HEK293T (cell line): ENCODE measurements around the gene SEL1L.

Experiments
- CTCF ChIA-PET: fragments of 350-600 bp; formaldehyde crosslinking; extraction: SDS; loops from one replicate; lab custom pipeline; 2021; ENCODE audit warnings: antibody characterized with exemption, inconsistent platforms; lab: Yijun Ruan, JAX
- POLR2A ChIA-PET: fragments of 350-600 bp; formaldehyde crosslinking; extraction: SDS; loops from one replicate; lab custom pipeline; 2020; ENCODE audit warnings: antibody characterized with exemption, inconsistent platforms; lab: Yijun Ruan, JAX
- DNase-seq: peaks from one replicate; pipeline ENCODE4 v3.0.0; 2012; ENCODE audit warnings: mixed read lengths; ENCODE audit errors: extremely low spot score
- ARNT ChIP-seq: fragments of 450-650 bp; IDR thresholded peaks from 2 replicates; pipeline ENCODE4 v1.6.1; 2017; ENCODE audit warnings: mild to moderate bottlenecking
- BHLHE40 ChIP-seq: fragments of 450-650 bp; IDR thresholded peaks from 2 replicates; pipeline ENCODE4 v1.6.1; 2016; ENCODE audit warnings: mild to moderate bottlenecking, moderate library complexity, borderline replicate concordance
- CTBP1 ChIP-seq: fragments of 450-650 bp; IDR thresholded peaks from 2 replicates; pipeline ENCODE4 v1.6.1; 2016; ENCODE audit warnings: borderline replicate concordance
- ELF4 ChIP-seq: fragments of 450-650 bp; IDR thresholded peaks from 2 replicates; pipeline ENCODE4 v1.6.1; 2017; ENCODE audit warnings: antibody characterized with exemption
- FOXA1 ChIP-seq: fragments of 450-650 bp; IDR thresholded peaks from 2 replicates; pipeline ENCODE4 v1.6.1; 2016; ENCODE audit warnings: mild to moderate bottlenecking
- FOXK2 ChIP-seq: fragments of 450-650 bp; IDR thresholded peaks from 2 replicates; pipeline ENCODE4 v1.6.1; 2016; ENCODE audit warnings: mild to moderate bottlenecking
- FOXM1 ChIP-seq: fragments of 450-650 bp; IDR thresholded peaks from 2 replicates; pipeline ENCODE4 v1.6.1; 2017; ENCODE audit warnings: mild to moderate bottlenecking, borderline replicate concordance
- HDGF ChIP-seq: fragments of 450-650 bp; IDR thresholded peaks from 2 replicates; pipeline ENCODE4 v1.6.1; 2017; ENCODE audit warnings: antibody characterized with exemption, borderline replicate concordance
- L3MBTL2 ChIP-seq: fragments of 450-650 bp; conservative IDR thresholded peaks from 2 replicates; pipeline ENCODE4 v1.6.1; 2016; ENCODE audit warnings: mild to moderate bottlenecking
- LEF1 ChIP-seq: fragments of 450-650 bp; IDR thresholded peaks from 2 replicates; pipeline ENCODE4 v1.6.1; 2017; ENCODE audit warnings: mild to moderate bottlenecking, borderline replicate concordance
- NFRKB ChIP-seq: fragments of 450-650 bp; IDR thresholded peaks from 2 replicates; pipeline ENCODE4 v1.6.1; 2016; ENCODE audit warnings: mild to moderate bottlenecking, moderate library complexity
- PKNOX1 ChIP-seq: fragments of 450-650 bp; IDR thresholded peaks from 2 replicates; pipeline ENCODE4 v1.6.1; 2016
- SP1 ChIP-seq: fragments of 450-650 bp; IDR thresholded peaks from 2 replicates; pipeline ENCODE4 v1.6.1; 2017
- SUZ12 ChIP-seq: fragments of 450-650 bp; IDR thresholded peaks from 2 replicates; pipeline ENCODE4 v1.6.1; 2016; ENCODE audit warnings: mild to moderate bottlenecking
- TARDBP ChIP-seq: fragments of 450-650 bp; IDR thresholded peaks from 2 replicates; pipeline ENCODE4 v1.6.1; 2016
- ZNF384 ChIP-seq: fragments of 450-650 bp; IDR thresholded peaks from 2 replicates; pipeline ENCODE4 v1.6.1; 2016

The SEL1L gene

DNA sequence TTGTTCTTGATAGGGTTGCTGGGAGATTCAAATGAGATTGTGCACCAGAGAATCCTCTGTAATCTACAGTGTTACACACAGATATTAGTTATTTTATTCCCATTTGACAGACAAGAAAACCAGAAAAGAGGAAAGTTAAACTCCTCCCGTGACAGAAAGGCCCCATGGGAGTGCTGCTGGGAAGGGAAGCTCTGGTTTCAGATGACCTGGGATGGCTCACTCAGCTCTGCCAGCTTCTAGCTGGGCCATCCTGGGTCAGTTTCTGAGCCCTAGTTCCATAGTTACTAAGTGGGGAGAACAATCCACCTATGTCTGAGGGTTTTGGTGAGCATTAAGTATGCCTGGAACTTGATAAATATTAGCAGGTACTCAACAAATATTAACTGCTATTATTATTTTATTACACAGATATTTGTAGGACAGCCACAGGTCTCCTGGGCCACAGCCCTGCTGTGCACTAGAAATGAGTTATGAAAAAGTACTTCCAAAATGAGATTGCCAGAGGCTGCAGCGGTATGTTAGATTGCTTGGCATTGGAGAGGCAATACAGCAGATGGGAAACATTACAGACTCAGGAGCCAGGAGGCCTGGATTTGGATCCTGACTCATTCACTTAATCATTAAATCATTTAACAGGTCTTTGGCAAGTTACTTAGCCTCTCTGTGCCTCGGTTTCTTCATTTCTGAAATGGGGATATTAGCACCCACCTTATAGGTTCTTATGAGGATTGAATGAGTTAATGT is 86.5 kb downstream of the SEL1L start:
- TF ChIP-seq SUZ12, result no peak
- no peak for TF ChIP-seq ELF4
- TF ChIP-seq CTBP1, result no peak
- TF ChIP-seq NFRKB, result no peak
- no peak for TF ChIP-seq SP1
- TF ChIP-seq ARNT, result no peak
- TF ChIP-seq FOXM1, result no peak
- TF ChIP-seq LEF1, result no peak
- TF ChIP-seq FOXK2, result no peak
- TF ChIP-seq FOXA1, result no peak
- no peak for TF ChIP-seq PKNOX1
- no peak for TF ChIP-seq HDGF
- TF ChIP-seq BHLHE40, result no peak
- no peak for TF ChIP-seq TARDBP
- TF ChIP-seq ZNF384, result no peak
- ChIA-PET CTCF (interaction anchor here (0.6 kb wide), 1 partner anchor 17 kb away, joined by 3 read pairs; no protein-coding TSS in a partner anchor), POLR2A (interaction anchor here (1.2 to 2.1 kb wide), 2 partner anchors 11 to 226 kb away, joined by 3 to 10 read pairs; partner anchors contain the start of gene GTF2A1)
- no peak for DNase-seq

DNA sequence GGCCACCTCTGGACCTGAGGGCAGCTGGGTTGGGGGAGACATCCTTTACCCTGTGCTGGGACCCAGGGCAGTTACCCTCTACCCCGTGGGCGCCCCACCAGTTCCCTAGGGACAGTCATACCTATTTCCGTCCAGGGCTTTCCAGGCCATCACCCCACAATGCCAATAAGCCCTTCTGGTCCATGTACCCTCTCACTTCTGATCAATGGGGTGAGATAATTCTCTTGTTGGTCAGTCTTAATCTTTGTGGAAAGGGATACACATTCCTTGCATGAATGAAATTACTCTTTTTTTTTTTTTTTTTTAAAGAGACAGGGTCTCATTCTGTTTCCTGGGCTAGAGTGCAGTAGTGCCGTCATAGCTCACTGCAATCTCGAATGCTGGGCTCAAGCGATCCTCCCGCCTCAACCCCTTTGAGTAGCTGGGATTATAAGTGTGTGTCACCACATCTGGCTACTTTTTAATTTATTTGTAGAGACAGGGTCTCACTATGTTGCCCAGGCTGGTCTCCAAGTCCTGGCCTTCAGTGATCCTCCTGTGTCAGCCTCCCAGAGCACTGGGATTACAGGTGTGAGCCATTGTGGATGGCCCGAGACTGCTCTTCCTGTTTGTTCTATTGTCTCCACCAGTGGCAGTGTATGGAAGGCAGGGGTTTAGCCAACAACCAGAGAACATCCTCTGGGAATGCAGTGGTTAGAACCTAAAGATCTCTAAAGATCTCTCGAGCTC is 87.2 kb downstream of the SEL1L start:
- DNase-seq, result no peak
- POLR2A ChIA-PET, result interaction anchor here (1.2 to 2.1 kb wide), 2 partner anchors 10 to 225 kb away, joined by 3 to 10 read pairs; partner anchors contain the start of gene GTF2A1
- TF ChIP-seq ZNF384 (peak; percentile 52; the same call in 1 of the 2 replicates), BHLHE40 (no peak), FOXM1 (no peak)
- CTCF ChIA-PET, result no interaction called here

DNA sequence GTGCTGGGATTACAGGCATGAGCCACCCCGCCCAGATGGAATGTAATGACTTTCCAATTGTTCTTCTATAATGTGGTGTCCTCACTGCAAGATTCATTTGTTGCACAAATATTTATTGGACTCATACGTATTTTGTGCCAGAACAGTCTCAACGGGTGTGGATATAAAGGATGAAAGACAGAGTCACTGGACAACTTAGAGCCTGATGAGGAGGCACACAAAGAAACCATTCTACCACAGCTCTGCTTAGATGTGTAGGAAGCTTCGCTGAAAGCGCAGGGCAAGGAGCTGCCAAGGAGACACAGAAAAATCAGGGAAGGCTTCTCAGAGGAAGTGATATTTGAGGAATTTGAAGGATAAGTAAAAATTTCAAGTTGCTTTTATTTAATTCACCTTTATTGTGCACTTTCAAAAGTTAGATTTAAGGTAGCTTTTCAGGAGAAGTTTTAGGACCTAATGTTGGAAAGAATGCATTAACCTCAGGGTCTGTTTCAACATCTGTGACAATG is 92.0 kb downstream of the SEL1L start:
- TF ChIP-seq ARNT, result no peak
- no peak for TF ChIP-seq SUZ12
- no peak for TF ChIP-seq SP1
- no peak for TF ChIP-seq FOXK2
- TF ChIP-seq CTBP1, result no peak
- no peak for TF ChIP-seq NFRKB
- no peak for TF ChIP-seq FOXM1
- no peak for TF ChIP-seq TARDBP
- no peak for TF ChIP-seq LEF1
- TF ChIP-seq HDGF, result no peak
- POLR2A ChIA-PET, result no interaction called here
- CTCF ChIA-PET, result no interaction called here
- DNase-seq, result no peak

GRCh38 chr14:81440041-81440440 is 93.6 kb downstream of the SEL1L start:
- TF ChIP-seq CTBP1 (no peak), TARDBP (no peak), L3MBTL2 (no peak), ELF4 (no peak), ZNF384 (no peak), SUZ12 (no peak), SP1 (no peak), NFRKB (no peak), HDGF (no peak), BHLHE40 (no peak), PKNOX1 (no peak)
- CTCF ChIA-PET, result no interaction called here
- no peak for DNase-seq
- POLR2A ChIA-PET, result no interaction called here

DNA sequence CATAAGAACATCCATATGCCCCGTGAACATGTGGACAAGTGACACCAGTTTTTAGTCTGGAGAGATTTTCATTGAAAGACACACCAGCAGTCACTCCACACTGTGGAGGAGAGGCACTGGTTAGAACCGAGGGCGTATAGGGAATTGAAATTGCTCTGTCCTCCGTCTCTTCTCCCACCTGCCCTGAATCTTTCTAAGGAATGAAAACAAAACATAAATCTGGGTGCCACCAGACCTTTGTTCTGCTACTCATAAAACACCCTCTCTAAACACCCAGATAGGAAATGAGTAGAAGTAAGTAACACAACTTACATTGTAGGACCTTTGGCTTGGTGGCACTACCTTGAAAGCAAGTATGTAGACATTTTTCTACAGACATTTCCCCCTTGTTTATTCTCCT is 96.4 kb downstream of the SEL1L start:
- CTCF ChIA-PET, result interaction anchor here (2.0 kb wide), 1 partner anchor 16 kb away, joined by 14 read pairs; no protein-coding TSS in a partner anchor
- no peak for DNase-seq
- TF ChIP-seq ELF4, result no peak
- no peak for TF ChIP-seq FOXK2
- no peak for TF ChIP-seq SUZ12
- TF ChIP-seq CTBP1, result no peak
- no peak for TF ChIP-seq HDGF
- TF ChIP-seq ZNF384, result no peak
- TF ChIP-seq TARDBP, result no peak
- TF ChIP-seq FOXM1, result no peak
- no peak for TF ChIP-seq FOXA1
- no peak for TF ChIP-seq PKNOX1
- no peak for TF ChIP-seq NFRKB
- no peak for TF ChIP-seq SP1
- no peak for TF ChIP-seq L3MBTL2
- TF ChIP-seq BHLHE40, result no peak
- TF ChIP-seq LEF1, result no peak
- POLR2A ChIA-PET, result interaction anchor here (1.3 to 1.5 kb wide), 8 partner anchors 7 to 165 kb away, joined by 3 to 12 read pairs (median 6); no protein-coding TSS in a partner anchor
